ENCODE measurements around the gene FER1L5.
"Not testable (repeated sequence)": the region's sequence is repeated elsewhere in the genome, so short reads cannot be mapped to it uniquely, and the experiment has no call there.

The FER1L5 gene

DNA sequence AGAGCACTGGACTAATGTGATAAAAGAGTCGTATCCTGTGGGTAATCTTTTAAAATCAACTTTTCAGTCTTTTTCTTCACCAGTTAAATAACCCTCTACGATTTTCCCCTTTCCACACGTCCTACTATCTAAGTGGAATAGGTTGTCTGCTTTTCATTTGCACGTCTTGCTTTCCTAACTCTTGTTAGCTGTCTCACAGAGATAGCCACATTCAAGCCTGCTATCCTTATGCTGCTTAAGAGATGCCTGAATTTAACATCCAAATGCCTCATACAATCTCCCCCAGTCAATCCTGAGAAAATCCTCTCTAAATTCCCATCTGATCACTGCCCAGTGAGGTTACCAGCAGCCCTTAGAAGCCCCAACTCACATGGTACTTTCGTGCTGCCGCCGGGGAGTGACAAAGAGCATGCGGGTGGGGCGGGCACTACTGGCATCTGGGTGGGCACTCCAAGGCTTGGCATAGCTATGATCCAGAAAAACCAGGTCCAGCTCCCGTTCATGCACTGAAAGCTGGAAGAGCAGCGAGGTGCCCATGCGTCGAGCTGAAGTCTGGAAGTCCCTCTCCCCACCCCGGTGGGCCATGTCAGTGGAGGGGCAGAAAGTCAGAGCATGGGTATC lies 5.9 kb upstream of the FER1L5 start:
- no peak for DNase-seq

DNA sequence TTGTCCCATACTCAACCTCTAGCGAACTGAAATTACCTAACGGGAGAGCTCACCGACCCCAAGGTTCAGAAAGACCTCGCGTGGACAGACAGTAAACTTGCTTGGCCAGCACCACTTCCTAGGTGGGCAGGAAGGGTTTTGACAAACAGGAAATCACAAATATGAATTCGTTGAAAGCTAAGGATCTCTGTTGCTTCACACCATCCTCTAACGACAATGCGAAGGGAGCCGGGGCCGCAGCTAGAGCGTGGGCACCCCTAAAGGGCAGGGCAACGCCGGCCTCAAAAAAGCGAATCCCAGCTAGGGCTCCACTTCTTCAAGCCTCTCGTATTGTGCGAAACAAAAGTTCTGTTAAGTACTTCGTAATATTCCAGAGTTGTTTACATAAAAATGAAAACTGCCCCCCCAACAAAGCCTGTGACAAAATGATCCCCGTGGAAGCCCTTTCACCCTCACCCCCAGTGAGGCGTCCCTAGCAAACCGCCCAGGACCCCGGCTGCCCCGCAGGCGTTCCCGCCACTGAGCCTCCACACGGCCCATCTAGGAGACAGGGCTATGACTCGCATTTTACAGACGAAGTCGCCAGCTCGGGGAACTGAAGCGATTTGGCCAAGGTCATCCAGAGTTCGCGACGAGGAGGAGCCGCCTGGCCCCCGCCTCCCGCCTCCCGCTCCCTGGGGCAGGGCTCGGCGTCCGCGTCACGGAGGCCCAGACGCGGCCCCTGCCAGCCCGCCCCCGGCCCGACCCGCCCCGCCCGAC lies 5.0 kb upstream of the FER1L5 start:
- peak; percentile 79 for DNase-seq

DNA sequence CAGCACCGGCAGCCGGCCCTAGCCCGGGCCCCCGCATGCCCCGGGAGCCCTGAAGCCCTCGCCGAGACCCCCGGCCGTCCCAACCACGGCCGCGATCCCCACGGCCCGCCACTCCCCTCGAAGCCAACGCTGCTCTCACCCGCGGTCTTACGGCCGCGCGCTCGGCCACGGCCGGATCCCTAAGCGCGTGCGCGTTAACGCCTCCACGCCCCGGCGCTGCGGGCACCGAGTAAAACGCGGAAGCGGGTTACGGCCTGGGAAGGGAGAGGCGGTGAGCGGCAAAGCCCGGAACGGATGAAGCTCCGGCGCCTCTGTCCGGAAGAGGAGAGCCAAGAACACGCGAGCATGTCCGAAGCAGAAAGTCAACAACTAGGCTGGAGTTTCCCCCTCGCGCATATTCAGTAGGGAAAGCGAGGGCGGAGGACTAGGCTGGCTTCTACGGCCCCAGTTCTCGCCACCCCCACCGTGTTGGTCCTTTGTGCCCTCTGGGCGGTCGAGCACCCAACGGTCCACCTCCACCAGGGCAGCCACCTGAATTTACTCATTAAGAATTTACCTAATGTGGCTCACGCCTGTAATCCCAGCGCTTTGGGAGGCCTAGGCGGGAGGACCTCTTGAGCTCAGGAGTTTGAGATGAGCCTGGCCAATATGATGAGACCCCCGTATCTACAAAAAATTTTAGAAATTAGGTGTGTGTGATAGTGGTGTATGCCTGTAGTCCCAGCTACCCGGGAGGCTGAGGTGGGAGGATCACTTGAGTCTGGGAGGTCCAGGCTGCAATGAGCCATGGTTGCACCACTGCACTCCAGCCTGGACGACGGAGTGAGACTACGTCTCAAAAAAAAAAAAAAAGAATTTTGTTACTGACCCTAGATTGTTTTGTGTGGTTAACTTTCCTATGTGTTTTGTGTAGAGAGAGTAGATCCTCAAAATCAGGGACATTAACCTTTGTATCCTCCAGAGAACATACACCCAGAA lies 4.1 kb upstream of the FER1L5 start, which contains the start of gene KANSL3:
Gene KANSL3, minus strand, starts transcription at position 169 of the 978 bp plus-strand sequence. CDS start 1,177 bp downstream, outside the sequence.
- DNase-seq = peak; percentile 91

DNA sequence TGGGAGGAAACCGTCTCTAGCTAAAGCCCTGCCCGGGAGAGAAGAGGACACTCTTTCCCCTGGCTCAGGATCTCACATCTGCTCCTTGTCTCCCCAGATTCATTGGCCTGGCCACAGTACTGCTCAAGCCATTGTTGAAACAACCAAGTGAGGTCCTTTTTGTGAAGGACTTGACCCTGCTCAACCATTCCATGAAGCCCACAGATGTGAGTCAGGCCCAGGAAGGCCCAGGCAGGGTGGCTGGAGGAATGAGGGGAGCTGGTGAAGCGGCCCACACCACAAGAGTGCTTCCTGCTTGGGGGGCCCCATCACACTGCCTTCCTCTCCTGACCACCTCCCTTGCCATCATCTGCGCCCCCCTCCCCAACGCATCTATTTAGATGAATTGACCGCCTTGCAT lies 5.1 kb downstream of the FER1L5 start:
- no peak for DNase-seq

DNA sequence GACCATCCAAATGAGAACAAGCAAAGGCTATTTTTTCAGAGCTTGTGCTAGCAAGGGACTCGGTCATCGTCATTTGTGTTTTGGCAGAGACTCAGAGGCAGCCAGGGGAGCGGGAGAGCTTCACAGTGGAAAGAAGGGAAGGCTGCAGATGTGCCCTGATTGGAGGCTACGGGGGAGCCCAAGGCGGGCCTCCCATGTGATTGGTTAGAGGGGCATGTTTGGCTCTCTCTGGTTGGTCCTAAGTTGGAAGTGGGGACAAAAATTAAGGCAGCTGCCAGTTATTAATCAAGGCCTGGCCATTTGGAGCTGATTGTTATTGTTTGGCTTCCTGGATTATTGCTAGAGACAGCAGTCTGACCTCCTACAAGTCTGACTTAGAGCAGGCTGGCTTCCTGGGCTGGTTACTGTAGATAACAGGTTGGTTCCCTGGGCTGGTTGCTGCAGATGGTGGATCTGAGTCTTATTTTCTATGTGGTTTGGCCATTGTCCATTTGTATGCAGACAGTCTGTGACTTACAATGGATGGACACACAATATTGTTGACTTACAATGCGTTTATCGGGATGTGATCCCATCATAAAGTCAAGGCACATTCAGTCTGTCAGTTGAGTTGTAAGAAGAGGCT lies 5.9 kb downstream of the FER1L5 start:
- no peak for DNase-seq

DNA sequence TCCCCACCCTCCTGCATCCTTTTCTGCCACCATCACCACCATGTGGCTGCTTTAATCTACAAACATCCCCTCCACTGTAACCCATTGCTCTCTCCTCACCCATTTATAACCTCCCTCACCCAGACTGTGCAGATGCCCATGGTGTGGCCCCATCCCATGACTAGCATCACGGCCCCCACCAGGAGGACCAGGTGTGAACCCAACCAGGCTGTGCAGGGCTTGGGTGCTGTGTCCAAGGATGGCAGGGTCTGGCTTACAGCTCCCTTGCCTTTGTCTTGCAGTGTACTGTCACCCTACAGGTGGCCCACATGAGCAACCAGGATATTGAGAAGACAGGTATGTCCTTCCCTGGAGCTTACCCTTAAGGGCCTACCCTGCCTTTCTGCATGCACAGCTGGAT lies 6.8 kb downstream of the FER1L5 start:
- no peak for DNase-seq

DNA sequence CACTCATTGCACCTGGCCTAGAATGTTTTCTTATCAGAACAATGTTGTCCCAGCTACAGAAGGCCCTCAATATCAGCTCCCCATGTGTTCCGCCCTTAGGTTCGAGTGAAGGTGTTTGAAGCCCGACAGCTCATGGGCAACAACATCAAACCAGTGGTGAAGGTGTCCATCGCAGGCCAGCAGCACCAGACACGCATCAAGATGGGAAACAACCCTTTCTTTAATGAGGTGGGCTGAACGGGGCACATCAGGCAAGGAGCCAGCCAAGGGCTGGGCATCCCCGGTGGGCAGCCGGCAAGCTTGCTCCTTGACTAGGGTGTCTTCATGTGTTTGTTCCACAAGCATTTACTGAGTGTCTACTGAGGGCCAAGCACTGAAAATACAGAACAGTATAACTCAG lies 9.2 kb downstream of the FER1L5 start:
- DNase-seq = no peak

DNA sequence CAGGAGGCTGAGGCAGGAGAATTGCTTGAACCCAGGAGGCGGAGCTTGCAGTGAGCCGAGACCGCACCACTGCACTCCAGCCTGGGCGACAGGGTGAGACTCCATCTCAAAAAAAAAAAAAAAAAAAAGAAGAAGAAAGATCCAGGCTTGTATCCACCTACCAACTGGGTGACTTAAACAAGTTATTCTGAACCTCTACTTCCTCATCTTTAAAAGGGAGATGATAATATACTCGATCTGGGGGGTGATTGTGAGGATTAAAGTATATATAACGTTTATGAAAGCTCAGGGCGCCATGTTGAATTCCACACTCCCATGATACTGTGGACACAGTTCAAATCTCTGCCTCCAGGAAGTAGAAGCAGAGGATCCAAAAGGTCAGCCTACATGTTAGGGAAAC lies 12.2 kb downstream of the FER1L5 start:
- DNase-seq = not testable (repeated sequence)

DNA sequence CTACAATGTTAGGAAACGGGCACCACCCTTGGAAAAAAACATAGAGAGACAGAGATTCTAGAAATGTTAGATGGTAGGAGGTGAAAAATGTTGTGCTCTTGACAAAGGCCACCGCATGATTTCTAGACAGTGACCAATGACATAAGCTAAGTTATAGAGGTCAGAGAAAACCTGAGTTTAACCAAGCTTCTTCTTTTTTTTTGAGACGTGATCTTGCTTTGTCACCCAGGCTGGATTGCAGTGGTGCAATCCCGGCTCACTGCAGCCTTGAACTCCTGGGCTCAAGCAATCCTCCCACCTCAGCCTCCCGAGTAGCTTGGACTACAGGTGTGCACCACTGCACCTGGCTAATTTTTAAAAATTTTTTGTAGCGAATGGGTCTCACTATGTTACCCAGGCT lies 13.0 kb downstream of the FER1L5 start:
- no peak for DNase-seq

DNA sequence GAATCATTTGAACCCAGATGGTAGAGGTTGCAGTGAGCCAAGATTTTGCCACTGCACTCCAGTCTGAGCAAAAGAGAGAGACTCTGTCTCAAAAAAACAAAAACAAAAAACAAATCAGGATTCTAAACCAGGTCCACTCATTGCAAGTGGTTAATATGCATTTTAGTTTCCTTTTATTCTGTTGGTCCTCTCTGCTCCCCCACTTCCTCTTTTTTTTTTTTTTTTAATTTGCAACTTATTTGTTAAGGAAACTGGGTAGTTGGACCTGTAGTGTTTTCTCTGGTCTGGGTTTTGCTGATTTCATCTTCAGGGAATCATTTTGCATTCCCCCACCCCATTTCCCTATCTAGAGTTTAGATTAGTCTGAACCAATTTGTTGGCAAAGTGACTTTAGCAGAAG lies 14.0 kb downstream of the FER1L5 start:
- no peak for DNase-seq

DNA sequence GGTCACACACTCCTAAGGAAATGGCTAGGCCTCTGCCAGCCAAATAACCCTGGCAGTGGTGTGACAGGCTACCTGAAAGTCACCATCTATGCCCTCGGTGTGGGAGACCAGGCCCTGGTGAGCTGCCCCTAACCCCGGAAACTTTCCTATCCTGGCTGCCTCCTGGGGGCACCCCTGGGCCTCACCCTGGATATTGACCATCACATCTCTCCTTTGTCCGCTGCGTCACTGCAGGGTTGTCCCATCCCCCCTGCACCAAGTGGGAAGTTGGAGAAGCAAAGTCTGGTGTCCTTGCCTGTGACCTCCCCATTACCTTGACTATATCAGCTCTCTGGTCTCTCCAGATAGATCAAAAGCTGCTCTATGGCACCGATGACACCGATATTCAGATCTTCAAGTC lies 18.8 kb downstream of the FER1L5 start:
- DNase-seq = no peak

DNA sequence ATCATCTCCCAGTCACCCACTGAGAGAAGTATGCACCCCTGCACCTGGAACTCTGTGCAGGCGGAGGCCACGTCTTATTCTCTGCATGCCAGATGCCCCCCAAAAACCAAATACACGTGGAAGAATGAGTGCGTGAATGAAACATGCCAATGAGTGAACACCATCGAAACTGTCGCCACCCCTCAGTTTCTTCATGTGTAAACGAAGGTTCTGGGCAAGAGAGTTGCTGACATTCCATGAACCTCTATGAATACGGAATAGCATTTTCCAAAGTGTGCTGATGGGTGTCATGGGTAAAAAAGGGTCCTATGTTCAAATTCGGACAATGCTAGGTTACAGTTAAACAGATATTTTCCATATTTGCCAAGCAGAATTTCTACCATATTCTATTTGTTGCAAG lies 19.8 kb downstream of the FER1L5 start:
- no peak for DNase-seq

DNA sequence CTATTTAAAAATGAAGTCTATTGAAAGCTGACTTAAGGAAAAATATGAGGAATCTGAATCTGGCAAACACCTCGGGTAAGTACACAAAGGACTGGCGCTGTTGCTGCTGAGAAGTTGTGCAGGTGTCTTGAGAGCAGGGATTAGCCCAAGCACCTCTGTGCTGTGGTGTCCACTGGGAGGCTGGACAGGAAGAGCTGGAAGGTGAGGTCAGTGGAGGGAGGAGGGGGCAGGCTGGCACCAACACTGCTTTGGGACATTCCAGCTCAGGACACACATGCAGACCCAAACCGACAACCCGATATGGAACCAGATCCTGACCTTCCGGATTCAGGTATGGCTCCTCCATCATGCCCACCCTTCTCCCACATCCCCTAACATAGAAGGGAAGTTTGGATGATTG lies 20.6 kb downstream of the FER1L5 start:
- DNase-seq = no peak

DNA sequence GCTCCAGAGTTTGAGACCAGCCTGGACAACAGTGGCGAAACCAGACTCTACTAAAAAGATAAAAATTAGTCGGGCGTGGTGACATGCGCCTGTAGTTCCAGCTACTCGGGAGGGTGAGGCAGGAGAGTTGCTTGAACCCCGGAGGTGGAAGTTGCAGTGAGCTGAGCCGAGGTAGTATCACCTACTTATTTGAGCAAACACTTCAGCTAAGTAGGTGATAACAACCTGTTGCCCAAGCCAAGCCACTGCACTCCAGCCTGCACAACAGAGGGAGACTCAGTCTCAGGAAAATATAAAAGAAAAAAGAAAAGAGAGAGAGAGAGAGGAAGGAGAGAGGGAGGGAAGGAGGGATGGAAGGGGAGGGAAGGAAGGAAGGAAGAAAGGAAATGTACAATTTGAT lies 21.3 kb downstream of the FER1L5 start:
- no peak for DNase-seq

DNA sequence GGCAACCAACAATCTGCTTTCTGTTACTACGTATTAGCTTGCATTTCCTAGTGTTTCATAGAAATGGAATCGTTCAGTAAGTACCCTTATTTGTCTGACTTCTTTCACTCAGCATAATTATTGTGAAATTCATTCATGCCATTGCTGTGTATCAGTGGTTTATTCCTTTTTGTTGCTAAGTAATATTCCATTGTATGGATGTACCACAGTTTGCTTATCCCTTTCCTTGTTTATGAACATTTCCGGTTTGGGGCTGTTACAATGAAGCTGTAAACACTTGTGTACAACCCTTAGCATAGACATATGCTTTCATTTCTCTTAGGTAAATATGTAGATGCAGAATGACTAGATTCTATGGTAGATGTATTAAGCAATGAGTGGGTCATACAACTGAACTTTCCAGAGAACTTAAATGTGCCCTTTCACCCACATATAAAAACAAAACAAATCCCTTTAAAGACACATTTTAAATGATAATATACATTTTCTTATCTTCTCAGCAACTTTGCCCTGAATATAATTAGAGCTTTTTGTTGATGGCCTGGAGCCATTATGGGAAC lies 21.9 kb downstream of the FER1L5 start:
- no peak for DNase-seq

DNA sequence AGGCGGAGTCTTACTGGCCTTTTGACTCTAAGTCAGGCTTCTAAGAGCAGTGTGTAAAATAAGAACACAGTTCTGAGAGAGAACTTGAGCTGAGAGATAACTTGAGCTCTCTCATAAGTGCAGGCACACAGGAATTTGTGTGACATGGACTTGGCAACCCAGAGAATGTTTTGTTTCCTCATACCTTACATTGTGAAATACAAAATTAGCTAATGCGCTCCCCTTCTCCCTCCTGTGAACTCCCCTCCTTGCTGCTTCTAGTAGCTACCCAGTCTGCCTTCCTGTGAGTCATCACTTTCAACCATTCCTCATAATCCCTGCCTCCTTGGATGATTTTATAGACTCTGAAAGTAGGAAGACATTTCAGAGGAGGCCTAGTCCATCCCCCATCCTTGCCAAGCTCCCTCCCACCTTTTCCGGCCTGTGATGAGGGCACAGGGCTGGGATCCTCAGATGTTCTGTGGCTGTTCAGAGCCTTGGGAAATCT lies 22.6 kb downstream of the FER1L5 start:
- DNase-seq = no peak

DNA sequence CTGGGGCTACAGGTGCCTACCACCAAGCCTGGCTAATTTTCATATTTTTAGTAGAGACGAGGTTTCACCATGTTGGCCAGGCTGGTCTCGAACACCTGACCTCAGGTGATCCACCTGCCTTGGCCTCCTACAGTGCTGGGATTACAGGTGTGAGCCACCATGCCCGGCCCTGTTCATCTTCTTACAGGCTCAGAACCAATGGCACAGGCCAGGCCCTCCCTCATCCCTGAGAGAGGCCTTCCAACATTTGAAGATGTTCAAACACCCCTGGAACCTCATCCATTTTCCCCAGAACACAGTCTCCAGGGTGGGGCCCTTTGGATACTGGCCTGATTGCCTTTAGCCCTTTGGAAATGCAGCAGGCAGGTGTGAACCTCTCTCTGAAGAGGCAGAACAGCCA lies 23.2 kb downstream of the FER1L5 start:
- DNase-seq = not testable (repeated sequence)

DNA sequence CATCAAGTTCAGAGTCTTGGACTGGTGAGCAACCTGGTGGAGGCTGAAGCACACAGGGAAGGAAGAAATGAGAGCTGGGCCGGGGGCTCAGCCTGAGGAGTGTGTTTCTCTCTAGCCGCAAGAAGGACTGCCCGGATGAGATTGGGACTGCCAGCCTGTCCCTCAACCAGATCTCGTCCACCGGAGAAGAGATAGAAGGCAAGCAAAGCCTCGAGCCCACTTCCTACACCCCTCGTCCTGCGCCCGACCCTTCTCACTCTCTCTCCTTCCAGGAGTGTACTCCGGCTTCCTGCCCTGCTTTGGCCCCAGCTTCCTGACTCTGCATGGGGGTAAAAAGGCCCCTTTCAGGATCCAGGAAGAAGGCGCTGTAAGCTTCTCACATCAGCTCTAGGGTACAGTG lies 26.2 kb downstream of the FER1L5 start:
- no peak for DNase-seq

DNA sequence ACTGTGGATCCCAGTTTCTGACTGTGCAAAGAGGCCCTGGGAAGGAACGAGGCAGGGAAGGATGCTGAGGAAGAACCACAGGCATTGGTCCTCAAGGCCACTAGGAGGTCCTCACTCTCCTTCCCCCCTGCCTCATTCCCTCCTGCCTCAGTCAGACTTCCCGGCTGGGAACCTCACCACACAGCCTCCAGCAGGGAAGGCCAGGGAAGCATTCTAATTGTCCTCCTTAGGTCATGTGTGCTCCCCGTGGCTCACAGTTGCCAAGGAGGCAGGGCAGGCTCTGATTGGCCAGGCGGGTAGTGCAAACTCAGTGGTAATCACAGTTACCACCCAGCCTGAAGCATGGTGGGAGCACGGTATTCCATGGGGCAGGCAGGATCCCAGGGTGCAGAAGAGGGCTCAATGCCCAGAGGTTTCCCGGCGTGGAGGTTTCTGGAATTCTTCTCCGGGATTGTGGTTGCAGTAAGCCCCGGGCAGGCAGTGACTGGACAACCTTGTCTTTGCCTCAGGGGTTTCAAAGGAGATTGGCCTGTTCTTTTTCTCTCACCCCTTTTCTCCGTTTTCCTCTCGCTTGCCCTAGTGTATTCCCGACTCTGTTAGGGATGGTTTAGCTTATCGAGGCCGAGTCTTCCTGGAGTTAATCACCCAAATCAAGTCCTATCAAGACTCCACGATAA lies 27.1 kb downstream of the FER1L5 start:
- no peak for DNase-seq

DNA sequence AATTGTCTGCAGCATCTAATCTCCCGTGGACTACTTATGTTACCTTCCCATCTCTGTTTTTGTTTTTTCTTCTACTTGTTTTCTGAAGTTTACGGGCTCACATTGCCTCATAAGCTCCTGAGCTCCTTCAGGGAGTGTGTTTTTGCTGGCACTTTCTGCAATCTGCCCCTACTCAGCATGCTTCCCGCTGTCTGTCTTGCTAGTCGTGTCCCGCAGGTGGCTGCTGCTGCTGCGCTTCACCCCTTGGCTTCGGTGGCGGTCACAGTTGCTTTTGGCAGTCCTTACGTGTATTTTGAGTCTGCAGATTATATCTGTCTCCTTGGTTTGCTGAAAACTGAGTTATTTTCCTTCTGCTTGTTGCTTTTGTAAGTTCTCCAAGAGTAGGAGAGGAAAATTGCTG lies 37.3 kb downstream of the FER1L5 start:
- DNase-seq = no peak

DNA sequence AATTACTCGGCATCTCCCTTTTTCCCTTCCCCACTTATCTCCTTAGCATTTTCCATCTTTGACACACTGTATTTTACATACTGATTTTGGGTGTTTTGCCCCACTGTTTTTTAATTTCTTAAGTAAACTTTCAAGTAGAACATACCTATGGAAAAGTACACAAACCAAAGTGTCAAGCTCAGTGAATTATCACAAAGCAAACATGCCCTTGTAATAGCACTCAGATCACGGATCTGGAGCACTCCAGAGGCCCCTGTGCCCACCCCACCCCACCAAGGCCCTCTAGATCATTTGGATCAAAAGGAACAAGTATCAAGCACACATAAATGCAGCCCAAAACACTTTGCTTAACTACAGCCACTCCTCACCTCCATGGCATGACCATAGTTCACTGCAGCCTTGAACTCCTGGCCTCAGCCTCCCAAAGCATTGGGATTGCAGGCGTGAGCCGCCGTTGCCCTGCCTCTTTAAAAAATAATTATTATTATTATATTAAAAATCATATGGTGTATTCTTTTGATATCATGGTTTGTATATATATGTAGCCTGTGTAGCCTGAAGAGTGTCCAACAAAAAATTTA lies 38.1 kb downstream of the FER1L5 start:
- no peak for DNase-seq

DNA sequence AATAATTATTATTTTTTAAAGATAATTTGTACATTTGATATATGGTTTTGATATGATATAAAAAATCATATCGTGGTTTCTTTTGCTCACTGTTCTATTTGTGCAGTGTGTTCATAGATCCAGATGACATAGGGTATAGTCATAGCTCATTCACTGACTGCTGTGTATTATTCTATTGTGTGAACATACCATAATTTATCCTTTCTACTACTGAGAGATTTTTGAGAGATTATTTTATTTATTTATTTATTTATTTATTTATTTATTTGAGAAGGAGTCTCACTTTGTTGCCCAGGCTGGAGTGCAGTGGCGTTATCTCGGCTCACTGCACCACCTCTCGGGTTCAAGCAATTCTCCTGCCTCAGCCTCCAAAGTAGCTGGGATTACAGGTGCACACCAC lies 39.0 kb downstream of the FER1L5 start:
- no peak for DNase-seq
